HEK293T (cell line): ENCODE data around the gene C3orf70.

ENCODE experiments used
- BHLHE40 ChIP-seq: fragments of 450-650 bp; IDR thresholded peaks from 2 replicates; pipeline ENCODE4 v1.6.1; 2016; ENCODE audit warnings: mild to moderate bottlenecking, moderate library complexity, borderline replicate concordance
- FOXA1 ChIP-seq: fragments of 450-650 bp; IDR thresholded peaks from 2 replicates; pipeline ENCODE4 v1.6.1; 2016; ENCODE audit warnings: mild to moderate bottlenecking
- L3MBTL2 ChIP-seq: fragments of 450-650 bp; conservative IDR thresholded peaks from 2 replicates; pipeline ENCODE4 v1.6.1; 2016; ENCODE audit warnings: mild to moderate bottlenecking

- TF ChIP-seq L3MBTL2 (no peak), BHLHE40 (no peak), FOXA1 (no peak)
Observed at GRCh38 chr3:185114756-185115155, 38.1 kb downstream of the C3orf70 start.
